Astrocyte (in vitro differentiated cells and primary cell): ENCODE data around the gene ZRANB1.

Source experiments
- EZH2 ChIP-seq: IDR thresholded peaks from 2 replicates; pipeline ENCODE4 v1.6.1; 2012; ENCODE audit warnings: mild to moderate bottlenecking, low read length, inconsistent platforms; ENCODE audit not compliant: insufficient read depth
- TF ChIP-seq, protein P1 (sequence below): IDR thresholded peaks from 2 replicates; pipeline ENCODE4 v1.5.1; 2011; ENCODE audit warnings: low read depth, mild to moderate bottlenecking, inconsistent platforms, low read length, moderate library complexity; ENCODE audit not compliant: insufficient read depth

DNA sequence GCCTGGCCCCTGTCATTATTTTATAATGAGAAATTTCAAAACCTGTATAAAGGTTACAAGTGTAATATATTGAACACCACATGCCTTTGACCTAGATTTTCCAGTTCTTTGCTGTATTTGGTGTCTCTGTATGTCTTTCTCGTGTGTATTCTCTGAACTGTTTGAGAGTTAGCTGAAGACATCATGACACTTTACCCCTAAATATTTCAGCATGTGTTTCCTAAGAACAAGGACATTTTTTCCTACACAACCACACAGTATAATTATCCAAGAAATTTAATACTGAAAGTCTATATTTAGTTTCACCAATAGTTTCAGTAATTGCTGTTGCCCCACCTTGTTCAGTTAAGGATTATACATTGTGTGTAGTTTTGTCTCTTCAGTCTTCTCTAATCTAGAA, 14.8 kb downstream of the ZRANB1 start:
- TF ChIP-seq EZH2 = no peak
- TF ChIP-seq, protein P1, sequence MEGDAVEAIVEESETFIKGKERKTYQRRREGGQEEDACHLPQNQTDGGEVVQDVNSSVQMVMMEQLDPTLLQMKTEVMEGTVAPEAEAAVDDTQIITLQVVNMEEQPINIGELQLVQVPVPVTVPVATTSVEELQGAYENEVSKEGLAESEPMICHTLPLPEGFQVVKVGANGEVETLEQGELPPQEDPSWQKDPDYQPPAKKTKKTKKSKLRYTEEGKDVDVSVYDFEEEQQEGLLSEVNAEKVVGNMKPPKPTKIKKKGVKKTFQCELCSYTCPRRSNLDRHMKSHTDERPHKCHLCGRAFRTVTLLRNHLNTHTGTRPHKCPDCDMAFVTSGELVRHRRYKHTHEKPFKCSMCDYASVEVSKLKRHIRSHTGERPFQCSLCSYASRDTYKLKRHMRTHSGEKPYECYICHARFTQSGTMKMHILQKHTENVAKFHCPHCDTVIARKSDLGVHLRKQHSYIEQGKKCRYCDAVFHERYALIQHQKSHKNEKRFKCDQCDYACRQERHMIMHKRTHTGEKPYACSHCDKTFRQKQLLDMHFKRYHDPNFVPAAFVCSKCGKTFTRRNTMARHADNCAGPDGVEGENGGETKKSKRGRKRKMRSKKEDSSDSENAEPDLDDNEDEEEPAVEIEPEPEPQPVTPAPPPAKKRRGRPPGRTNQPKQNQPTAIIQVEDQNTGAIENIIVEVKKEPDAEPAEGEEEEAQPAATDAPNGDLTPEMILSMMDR = no peak
